DND-41 (cell line): Measurements from ENCODE around the gene RNF34.

Source experiments
- EZH2 ChIP-seq: IDR thresholded peaks from 3 replicates; pipeline ENCODE4 v1.6.1; 2012; ENCODE audit warnings: borderline replicate concordance, low read depth, mild to moderate bottlenecking, moderate library complexity, low read length, inconsistent platforms; ENCODE audit not compliant: severe bottlenecking
- TF ChIP-seq, protein P1 (sequence below): IDR thresholded peaks from 2 replicates; pipeline ENCODE4 v1.5.1; 2012; ENCODE audit warnings: borderline replicate concordance, low read length, moderate library complexity, mild to moderate bottlenecking; ENCODE audit not compliant: poor library complexity, severe bottlenecking; ENCODE audit errors: extremely low read depth

DNA sequence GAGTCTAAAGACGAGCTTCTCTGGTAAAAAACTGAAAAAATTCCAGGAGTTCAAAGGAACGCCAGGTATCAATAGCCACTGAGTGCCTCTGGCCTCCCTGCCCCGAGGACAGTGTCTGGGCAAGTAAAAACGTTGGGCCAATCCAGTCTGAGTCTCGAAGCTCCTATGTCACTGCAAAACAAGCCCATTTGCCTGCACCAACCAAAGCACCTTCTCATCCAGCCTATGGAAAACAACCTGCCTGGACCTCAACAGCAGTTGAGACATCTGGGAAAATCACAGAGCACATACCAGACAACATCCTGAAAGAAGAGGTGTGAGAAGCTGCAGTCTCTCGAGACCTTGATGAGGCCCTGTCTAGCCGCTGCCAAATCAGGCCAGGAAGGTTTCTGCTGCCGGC is 56.6 kb downstream of the RNF34 start:
- TF ChIP-seq, protein P1, sequence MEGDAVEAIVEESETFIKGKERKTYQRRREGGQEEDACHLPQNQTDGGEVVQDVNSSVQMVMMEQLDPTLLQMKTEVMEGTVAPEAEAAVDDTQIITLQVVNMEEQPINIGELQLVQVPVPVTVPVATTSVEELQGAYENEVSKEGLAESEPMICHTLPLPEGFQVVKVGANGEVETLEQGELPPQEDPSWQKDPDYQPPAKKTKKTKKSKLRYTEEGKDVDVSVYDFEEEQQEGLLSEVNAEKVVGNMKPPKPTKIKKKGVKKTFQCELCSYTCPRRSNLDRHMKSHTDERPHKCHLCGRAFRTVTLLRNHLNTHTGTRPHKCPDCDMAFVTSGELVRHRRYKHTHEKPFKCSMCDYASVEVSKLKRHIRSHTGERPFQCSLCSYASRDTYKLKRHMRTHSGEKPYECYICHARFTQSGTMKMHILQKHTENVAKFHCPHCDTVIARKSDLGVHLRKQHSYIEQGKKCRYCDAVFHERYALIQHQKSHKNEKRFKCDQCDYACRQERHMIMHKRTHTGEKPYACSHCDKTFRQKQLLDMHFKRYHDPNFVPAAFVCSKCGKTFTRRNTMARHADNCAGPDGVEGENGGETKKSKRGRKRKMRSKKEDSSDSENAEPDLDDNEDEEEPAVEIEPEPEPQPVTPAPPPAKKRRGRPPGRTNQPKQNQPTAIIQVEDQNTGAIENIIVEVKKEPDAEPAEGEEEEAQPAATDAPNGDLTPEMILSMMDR: no peak
- no peak for TF ChIP-seq EZH2
